Neuron (in vitro differentiated cells): ENCODE results near the gene UBE2L3.
A peak's percentile ranks its signal among the peaks of the same experiment; 100 is the strongest.

Source experiments
- H2AFZ ChIP-seq: one replicate; pipeline ENCODE4 v1.6.1; 2013; ENCODE audit warnings: low read depth, mild to moderate bottlenecking, inconsistent platforms, low read length, moderate library complexity
- H3K27me3 ChIP-seq: one replicate; pipeline ENCODE4 v1.6.1; 2013; ENCODE audit warnings: low read length; ENCODE audit not compliant: insufficient read depth
- H3K36me3 ChIP-seq: one replicate; pipeline ENCODE4 v1.6.1; 2013; ENCODE audit warnings: low read length; ENCODE audit not compliant: insufficient read depth
- H3K4me1 ChIP-seq: one replicate; pipeline ENCODE4 v1.6.1; 2013; ENCODE audit warnings: low read length; ENCODE audit not compliant: insufficient read depth
- H3K4me3 ChIP-seq: 2 replicates; pipeline ENCODE4 v1.5.1; 2013; ENCODE audit warnings: mild to moderate bottlenecking, low read length, moderate library complexity
- H3K9me3 ChIP-seq: one replicate; pipeline ENCODE4 v1.6.1; 2013; ENCODE audit warnings: low read length

UBE2L3 gene

GRCh38 chr22:21657360-21658032 lies 90.0 kb downstream of the UBE2L3 start:
- Histone ChIP-seq H2AFZ (peak overlapping the region; percentile 62), H3K4me3 (peak overlapping the region; percentile 45), H3K36me3 (peaks cover 17% of the 10 kb centered on the region), H3K4me1 (peaks cover 23% of the 10 kb centered on the region), H3K9me3 (no peaks in the 10 kb centered on the region), H3K27me3 (no peaks in the 10 kb centered on the region)

DNA sequence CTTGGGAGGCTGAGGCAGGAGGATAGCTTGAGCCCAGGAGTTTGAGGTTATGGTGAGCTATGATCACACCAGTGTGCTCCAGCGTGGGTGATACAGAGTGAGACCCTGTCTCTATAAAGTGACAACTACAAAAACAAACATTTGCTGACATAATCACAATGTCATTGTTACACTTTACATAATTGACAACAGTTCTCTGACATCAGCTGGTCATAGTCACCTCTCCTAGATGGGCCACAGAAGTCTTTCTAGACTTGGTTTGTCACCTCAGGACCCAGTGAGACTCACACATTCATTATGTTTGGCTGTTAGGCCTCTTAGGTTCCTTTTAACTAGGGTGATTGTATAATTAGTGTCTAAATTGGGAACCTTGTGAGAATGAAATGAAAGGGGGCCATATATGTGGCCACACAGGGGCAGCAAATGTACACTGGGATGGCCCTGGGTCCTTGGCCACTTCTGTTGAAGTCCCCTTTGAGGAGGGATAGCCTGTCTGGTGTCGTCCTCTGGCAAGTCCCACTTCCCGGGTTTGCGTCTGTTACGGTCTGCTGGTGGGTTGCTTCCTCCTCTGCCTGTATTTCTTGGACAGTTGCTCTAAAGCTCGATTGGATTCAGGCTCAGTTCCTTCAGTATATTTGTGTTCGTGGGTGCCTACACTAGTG lies 92.5 kb downstream of the UBE2L3 start:
- no peaks in the 10 kb centered on the region for H3K36me3 ChIP-seq
- no peak overlapping the region for H2AFZ ChIP-seq
- H3K27me3 ChIP-seq, result no peaks in the 10 kb centered on the region
- peaks cover 12% of the 10 kb centered on the region for H3K4me1 ChIP-seq
- no peaks in the 10 kb centered on the region for H3K9me3 ChIP-seq
- no peak overlapping the region for H3K4me3 ChIP-seq

GRCh38 chr22:21660904-21661303 lies 93.4 kb downstream of the UBE2L3 start:
- no peak overlapping the region for H2AFZ ChIP-seq
- H3K36me3 ChIP-seq, result no peaks in the 10 kb centered on the region
- H3K27me3 ChIP-seq, result no peaks in the 10 kb centered on the region
- H3K9me3 ChIP-seq, result no peaks in the 10 kb centered on the region
- peaks cover 12% of the 10 kb centered on the region for H3K4me1 ChIP-seq
- H3K4me3 ChIP-seq, result no peak overlapping the region

GRCh38 chr22:21661991-21662390 lies 94.5 kb downstream of the UBE2L3 start:
- Histone ChIP-seq H2AFZ (no peak overlapping the region), H3K9me3 (no peaks in the 10 kb centered on the region), H3K36me3 (no peaks in the 10 kb centered on the region), H3K4me3 (no peak overlapping the region), H3K27me3 (no peaks in the 10 kb centered on the region), H3K4me1 (peaks cover 10% of the 10 kb centered on the region)

DNA sequence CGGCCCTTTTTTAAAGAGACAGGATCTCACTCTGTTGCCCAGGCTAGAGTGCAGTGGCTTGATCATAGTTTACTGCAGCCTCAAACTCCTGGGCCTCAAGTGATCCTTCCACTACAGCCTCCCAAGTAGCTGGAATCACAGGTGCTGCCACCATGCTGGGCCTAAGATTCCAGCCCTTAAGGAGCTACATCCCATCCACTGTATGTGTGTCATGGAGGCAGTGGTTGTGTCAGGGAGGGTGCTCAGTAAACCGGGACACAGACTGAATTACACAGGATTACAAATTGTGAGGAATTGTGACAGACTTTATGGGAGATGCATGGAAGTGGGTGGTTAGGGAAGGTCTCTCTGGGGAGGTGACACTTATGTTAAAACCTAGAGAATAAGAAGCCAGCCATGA lies 96.2 kb downstream of the UBE2L3 start:
- H3K36me3 ChIP-seq, result no peaks in the 10 kb centered on the region
- H3K9me3 ChIP-seq, result no peaks in the 10 kb centered on the region
- H2AFZ ChIP-seq, result no peak overlapping the region
- no peaks in the 10 kb centered on the region for H3K27me3 ChIP-seq
- H3K4me1 ChIP-seq, result peaks cover 2% of the 10 kb centered on the region
- no peak overlapping the region for H3K4me3 ChIP-seq

DNA sequence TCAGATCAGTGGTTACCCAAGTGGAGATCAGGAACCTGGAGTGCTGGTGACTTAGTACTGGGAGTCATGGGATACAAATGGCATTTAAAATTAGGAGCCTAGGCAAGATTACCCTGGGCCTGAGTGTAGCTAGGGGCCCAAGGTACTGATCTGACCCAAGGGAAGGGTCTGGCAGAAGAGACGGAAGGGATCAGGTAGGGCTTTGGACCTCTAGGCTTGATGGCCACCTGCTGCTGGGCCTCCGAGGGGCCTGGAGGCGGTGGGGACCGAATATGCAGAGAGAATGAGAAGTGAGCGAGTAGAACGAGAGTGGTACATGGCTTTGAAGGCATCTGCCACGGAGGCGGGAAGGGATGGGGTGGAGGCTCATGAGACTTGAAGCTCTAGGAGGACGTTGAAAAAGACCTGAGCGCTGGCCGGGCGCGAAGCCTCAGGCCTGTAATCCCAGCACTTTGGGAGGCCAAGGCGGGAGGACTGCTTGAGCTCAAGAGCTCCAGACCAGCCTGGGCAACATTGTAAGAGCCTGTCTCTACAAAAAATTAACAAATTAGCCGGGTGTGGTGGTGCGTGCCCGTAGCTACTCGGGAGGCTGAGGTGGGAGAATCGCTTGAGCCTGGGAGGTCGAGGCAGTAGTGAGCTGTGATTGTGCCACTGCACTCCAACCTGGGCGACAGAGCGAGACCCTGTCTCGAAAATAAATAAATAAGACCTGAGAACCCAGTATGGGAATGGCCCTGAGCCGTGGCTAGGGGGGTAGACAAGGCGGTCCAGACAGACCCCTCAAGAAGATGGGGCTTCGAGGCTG lies 97.7 kb downstream of the UBE2L3 start:
- H3K9me3 ChIP-seq, result no peaks in the 10 kb centered on the region
- peaks cover 3% of the 10 kb centered on the region for H3K36me3 ChIP-seq

GRCh38 chr22:21666786-21667185 lies 99.3 kb downstream of the UBE2L3 start:
- Histone ChIP-seq H3K36me3 (peaks cover 17% of the 10 kb centered on the region), H3K4me3 (peak overlapping the region; percentile 74), H2AFZ (peak overlapping the region; percentile 65), H3K4me1 (peaks cover 2% of the 10 kb centered on the region), H3K27me3 (no peaks in the 10 kb centered on the region), H3K9me3 (no peaks in the 10 kb centered on the region)

More for the DNA sequence above, 97.7 kb downstream of the UBE2L3 start:
- peak overlapping the region; percentile 74 for H3K4me3 ChIP-seq
- H3K4me1 ChIP-seq, result peaks cover 2% of the 10 kb centered on the region
- no peaks in the 10 kb centered on the region for H3K27me3 ChIP-seq
- H2AFZ ChIP-seq, result peak overlapping the region; percentile 65

- peaks cover 2% of the 10 kb centered on the region for H3K4me1 ChIP-seq
These were observed 101.5 kb downstream of the UBE2L3 start for GRCh38 chr22:21669026-21669425.

GRCh38 chr22:21672107-21672629 lies 104.7 kb downstream of the UBE2L3 start:
- Histone ChIP-seq H3K4me3 (no peak overlapping the region), H2AFZ (no peak overlapping the region), H3K27me3 (no peaks in the 10 kb centered on the region), H3K4me1 (no peaks in the 10 kb centered on the region), H3K36me3 (peaks cover 60% of the 10 kb centered on the region), H3K9me3 (peaks cover 4% of the 10 kb centered on the region)

More at GRCh38 chr22:21669026-21669425, 101.5 kb downstream of the UBE2L3 start:
- Histone ChIP-seq H2AFZ (no peak overlapping the region), H3K4me3 (no peak overlapping the region), H3K27me3 (no peaks in the 10 kb centered on the region), H3K9me3 (no peaks in the 10 kb centered on the region), H3K36me3 (peaks cover 39% of the 10 kb centered on the region)
